Activated CD8-positive, alpha-beta memory T cell treated with anti-CD3 and anti-CD28 coated beads, Interleukin-2, amount 50 U/mL, for 48 hours (primary cell): ENCODE results near the gene CCDC85B.

Source experiments
- DNase-seq: peaks from one replicate; pipeline ENCODE4 v3.0.0-alpha.2; 2020

CCDC85B gene

GRCh38 chr11:65912845-65913244 is 22.4 kb downstream of the CCDC85B start:
- DNase-seq, result no peak

GRCh38 chr11:65915101-65915820 is 24.8 kb downstream of the CCDC85B start:
- DNase-seq, result no peak

GRCh38 chr11:65915821-65916251 is 25.4 kb downstream of the CCDC85B start:
- no peak for DNase-seq

GRCh38 chr11:65916391-65916790 is 25.9 kb downstream of the CCDC85B start:
- no peak for DNase-seq

- no peak for DNase-seq
These were observed 26.6 kb downstream of the CCDC85B start for GRCh38 chr11:65917077-65917433.

GRCh38 chr11:65917434-65918210 is 27.1 kb downstream of the CCDC85B start:
- no peak for DNase-seq

- no peak for DNase-seq
These were observed 28.0 kb downstream of the CCDC85B start, which contains the start of gene C11orf68 for GRCh38 chr11:65918211-65919140. Gene C11orf68 (minus strand): TSS chr11:65919062. CDS start chr11:65919031, 31 bp downstream.

- peak; percentile 99 for DNase-seq
These were observed 28.7 kb downstream of the CCDC85B start, which contains the start of gene DRAP1 for GRCh38 chr11:65919141-65919572. Gene DRAP1 (plus strand): TSS chr11:65919426. CDS start chr11:65919502, 76 bp downstream.

- peak; percentile 81 for DNase-seq
These were observed 29.3 kb downstream of the CCDC85B start for GRCh38 chr11:65919573-65920371.

- no peak for DNase-seq
These were observed 29.9 kb downstream of the CCDC85B start for GRCh38 chr11:65920372-65920802.

GRCh38 chr11:65921033-65921555 is 30.6 kb downstream of the CCDC85B start:
- no peak for DNase-seq

- DNase-seq, result no peak
These were observed 31.4 kb downstream of the CCDC85B start for GRCh38 chr11:65921876-65922275.

- no peak for DNase-seq
These were observed 32.1 kb downstream of the CCDC85B start for GRCh38 chr11:65922565-65922964.

- no peak for DNase-seq
These were observed 34.9 kb downstream of the CCDC85B start for GRCh38 chr11:65925397-65925796.

- DNase-seq, result peak; percentile 77
These were observed 37.5 kb downstream of the CCDC85B start for GRCh38 chr11:65927904-65928397.

- DNase-seq, result no peak
These were observed 38.2 kb downstream of the CCDC85B start for GRCh38 chr11:65928667-65929066.

GRCh38 chr11:65931773-65932557 is 41.5 kb downstream of the CCDC85B start:
- no peak for DNase-seq

- no peak for DNase-seq
These were observed 42.1 kb downstream of the CCDC85B start for GRCh38 chr11:65932558-65932919.

- DNase-seq, result no peak
These were observed 43.5 kb downstream of the CCDC85B start for GRCh38 chr11:65934014-65934413.

GRCh38 chr11:65937766-65938165 is 47.3 kb downstream of the CCDC85B start:
- no peak for DNase-seq
